ENCODE results near the gene ZNF236.

Gene ZNF236

GRCh38 chr18:76873713-76874112, 51.4 kb downstream of the ZNF236 start:
- TF ChIP-seq, protein P1, sequence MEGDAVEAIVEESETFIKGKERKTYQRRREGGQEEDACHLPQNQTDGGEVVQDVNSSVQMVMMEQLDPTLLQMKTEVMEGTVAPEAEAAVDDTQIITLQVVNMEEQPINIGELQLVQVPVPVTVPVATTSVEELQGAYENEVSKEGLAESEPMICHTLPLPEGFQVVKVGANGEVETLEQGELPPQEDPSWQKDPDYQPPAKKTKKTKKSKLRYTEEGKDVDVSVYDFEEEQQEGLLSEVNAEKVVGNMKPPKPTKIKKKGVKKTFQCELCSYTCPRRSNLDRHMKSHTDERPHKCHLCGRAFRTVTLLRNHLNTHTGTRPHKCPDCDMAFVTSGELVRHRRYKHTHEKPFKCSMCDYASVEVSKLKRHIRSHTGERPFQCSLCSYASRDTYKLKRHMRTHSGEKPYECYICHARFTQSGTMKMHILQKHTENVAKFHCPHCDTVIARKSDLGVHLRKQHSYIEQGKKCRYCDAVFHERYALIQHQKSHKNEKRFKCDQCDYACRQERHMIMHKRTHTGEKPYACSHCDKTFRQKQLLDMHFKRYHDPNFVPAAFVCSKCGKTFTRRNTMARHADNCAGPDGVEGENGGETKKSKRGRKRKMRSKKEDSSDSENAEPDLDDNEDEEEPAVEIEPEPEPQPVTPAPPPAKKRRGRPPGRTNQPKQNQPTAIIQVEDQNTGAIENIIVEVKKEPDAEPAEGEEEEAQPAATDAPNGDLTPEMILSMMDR (IDR thresholded peaks at IDR 0.05; ENCODE audit: borderline replicate concordance, control extremely low read depth, extremely low read depth, insufficient read depth, missing control alignments), result no peak
- in situ Hi-C loops (cut with MboI; ENCODE audit: low sequenced_read_pairs, unreplicated experiment), result no loop called here
- DNase-seq (ENCODE audit: low spot score), result no peak

GRCh38 chr18:76874642-76875389, 52.5 kb downstream of the ZNF236 start:
- TF ChIP-seq, protein P1 (IDR thresholded peaks at IDR 0.05; ENCODE audit: borderline replicate concordance, control extremely low read depth, extremely low read depth, insufficient read depth, missing control alignments), result no peak
- in situ Hi-C loops (cut with MboI; ENCODE audit: low sequenced_read_pairs, unreplicated experiment), result no loop called here
- DNase-seq (ENCODE audit: low spot score), result no peak

DNA sequence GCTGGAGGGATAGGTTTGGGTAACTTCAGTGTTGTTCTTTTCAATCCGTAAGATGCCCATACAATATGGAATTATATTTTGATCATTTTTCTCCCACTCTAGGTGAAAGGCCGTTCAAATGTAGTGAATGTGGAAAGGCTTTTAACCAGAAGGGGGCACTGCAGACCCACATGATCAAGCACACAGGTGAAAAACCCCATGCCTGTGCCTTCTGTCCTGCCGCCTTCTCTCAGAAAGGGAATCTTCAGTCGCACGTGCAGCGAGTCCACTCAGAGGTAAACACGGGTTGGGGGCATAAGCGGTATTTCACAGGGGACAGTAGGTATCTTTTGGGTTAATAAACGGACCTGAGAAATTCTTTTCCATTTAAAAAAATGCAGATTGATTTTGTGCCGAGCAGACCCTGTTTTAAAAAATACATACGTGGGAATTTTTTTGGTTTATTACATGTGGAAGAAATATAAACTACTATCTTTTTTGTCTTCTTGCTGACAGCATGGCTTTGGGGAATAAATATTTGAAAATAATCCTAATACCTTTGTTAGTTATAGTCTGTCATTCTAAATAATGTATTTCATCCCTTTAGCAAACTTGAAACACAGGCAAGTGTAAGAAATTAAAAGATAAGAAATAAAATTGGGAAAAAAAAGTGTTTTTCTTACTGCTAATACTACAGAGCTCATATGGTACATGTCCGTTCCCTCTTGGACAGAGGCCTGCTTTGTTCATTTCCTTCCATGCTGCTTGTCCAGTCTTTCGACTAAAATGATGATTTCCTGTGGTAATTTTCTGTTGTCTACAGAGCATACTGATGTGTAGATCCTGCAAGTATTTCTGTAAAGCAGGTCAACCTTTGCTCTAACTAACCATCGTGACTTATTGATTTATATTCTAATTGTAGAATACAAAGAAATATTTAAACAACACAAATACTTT, 53.3 kb downstream of the ZNF236 start:
- in situ Hi-C loops (cut with MboI; ENCODE audit: low sequenced_read_pairs, unreplicated experiment), result no loop called here
- TF ChIP-seq, protein P1 (IDR thresholded peaks at IDR 0.05; ENCODE audit: borderline replicate concordance, control extremely low read depth, extremely low read depth, insufficient read depth, missing control alignments), result peak; percentile 26
- DNase-seq (ENCODE audit: low spot score), result peak; percentile 59

- TF ChIP-seq, protein P1 (IDR thresholded peaks at IDR 0.05; ENCODE audit: borderline replicate concordance, control extremely low read depth, extremely low read depth, insufficient read depth, missing control alignments), result no peak
- no peak for DNase-seq (ENCODE audit: low spot score)
- in situ Hi-C loops (cut with MboI; ENCODE audit: low sequenced_read_pairs, unreplicated experiment), result no loop called here
These were observed 56.1 kb downstream of the ZNF236 start for GRCh38 chr18:76878426-76878825.

DNA sequence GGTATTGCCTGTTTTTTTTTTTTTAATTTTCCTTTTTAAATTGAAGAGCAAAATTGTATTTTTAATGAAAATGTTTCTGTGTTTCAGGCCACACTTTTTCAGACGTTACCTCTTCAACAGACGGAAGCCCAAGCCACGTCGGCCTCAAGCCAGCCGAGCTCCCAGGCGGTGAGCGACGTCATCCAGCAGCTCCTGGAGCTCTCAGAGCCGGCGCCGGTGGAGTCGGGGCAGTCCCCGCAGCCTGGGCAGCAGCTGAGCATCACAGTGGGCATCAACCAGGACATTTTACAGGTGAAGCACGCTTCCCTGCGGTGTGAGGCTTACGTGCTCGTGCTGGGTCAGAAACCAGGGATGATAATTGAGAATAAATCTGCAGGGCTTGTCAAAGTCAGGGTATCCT, 57.7 kb downstream of the ZNF236 start:
- in situ Hi-C loops (cut with MboI; ENCODE audit: low sequenced_read_pairs, unreplicated experiment), result no loop called here
- TF ChIP-seq, protein P1 (IDR thresholded peaks at IDR 0.05; ENCODE audit: borderline replicate concordance, control extremely low read depth, extremely low read depth, insufficient read depth, missing control alignments), result no peak
- no peak for DNase-seq (ENCODE audit: low spot score)

DNA sequence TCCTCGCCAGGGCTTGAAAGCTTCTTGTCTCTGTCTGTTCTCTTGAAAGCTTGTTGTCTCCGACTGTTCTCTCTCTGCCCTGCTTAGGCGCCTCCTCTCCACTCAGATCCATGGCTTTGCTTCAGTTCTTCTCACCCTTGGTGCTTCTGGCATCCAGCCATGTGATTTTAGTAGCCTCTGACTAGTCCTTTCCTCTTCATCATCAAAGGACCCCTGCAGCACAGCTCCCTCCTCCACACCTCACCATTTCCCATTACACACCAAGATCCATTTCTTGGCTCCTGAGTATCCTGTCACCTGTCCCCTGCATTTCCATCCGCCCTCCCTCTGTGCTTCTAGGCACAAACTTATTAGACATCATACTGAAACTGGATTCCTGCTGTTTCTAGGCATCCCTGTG, 59.4 kb downstream of the ZNF236 start:
- in situ Hi-C loops (cut with MboI; ENCODE audit: low sequenced_read_pairs, unreplicated experiment), result no loop called here
- TF ChIP-seq, protein P1 (IDR thresholded peaks at IDR 0.05; ENCODE audit: borderline replicate concordance, control extremely low read depth, extremely low read depth, insufficient read depth, missing control alignments), result no peak
- DNase-seq (ENCODE audit: low spot score), result no peak

Data from GM13976 (cell line).